HG03175 (cell line): ENCODE measurements around the gene ZCCHC3.
"Not testable (repeated sequence)": the region's sequence is repeated elsewhere in the genome, so short reads cannot be mapped to it uniquely, and the experiment has no call there.

Experiments used
- ATAC-seq: cut with Tn5 transposase; IDR thresholded peaks from one replicate; pipeline ENCODE4 v1.9.1; 2021; ENCODE audit warnings: mild to moderate bottlenecking, moderate library complexity; ENCODE audit not compliant: unreplicated experiment

Gene ZCCHC3

GRCh38 chr20:336040-336439 is 38.7 kb downstream of the ZCCHC3 start:
- ATAC-seq: not testable (repeated sequence)

DNA sequence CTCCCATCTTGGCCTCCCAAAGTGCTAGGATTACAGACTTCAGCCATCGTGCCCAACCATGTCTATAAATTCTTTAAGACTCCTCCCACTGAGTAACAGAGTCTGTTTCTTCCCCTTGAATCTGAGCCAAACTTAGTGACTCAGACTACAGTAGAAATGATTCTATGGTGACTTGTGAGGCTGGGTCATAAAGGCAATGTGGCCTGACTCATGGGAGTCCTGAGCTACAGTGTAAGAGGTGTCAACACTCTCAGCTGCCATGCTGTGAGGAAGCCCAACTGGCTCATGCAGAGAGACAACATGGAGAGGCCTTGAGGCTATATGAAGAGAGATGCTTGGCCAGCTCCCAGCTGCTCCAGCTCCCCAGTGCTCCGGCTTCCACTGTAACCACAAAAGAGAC is 44.3 kb downstream of the ZCCHC3 start:
- ATAC-seq: no peak

DNA sequence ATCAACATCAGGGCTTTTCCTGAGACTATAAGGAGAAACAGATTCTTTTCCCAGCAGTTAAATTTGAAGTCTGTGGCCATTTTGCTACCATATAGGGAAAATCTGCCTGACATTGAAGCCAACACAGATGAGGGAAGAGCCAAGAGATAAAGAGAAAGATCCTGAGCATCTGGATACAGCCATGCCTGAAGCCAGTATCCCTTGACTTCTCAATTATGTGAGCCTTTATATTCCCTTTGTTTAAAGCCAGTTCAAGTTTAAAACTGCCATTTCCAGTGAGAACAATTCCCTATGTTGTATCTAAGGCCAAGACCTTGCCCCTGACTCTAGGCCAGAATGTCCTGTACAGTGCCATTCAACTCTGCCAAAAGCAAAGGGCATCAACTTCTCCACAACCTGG is 45.7 kb downstream of the ZCCHC3 start:
- no peak for ATAC-seq

GRCh38 chr20:346033-346639 is 48.8 kb downstream of the ZCCHC3 start:
- no peak for ATAC-seq

DNA sequence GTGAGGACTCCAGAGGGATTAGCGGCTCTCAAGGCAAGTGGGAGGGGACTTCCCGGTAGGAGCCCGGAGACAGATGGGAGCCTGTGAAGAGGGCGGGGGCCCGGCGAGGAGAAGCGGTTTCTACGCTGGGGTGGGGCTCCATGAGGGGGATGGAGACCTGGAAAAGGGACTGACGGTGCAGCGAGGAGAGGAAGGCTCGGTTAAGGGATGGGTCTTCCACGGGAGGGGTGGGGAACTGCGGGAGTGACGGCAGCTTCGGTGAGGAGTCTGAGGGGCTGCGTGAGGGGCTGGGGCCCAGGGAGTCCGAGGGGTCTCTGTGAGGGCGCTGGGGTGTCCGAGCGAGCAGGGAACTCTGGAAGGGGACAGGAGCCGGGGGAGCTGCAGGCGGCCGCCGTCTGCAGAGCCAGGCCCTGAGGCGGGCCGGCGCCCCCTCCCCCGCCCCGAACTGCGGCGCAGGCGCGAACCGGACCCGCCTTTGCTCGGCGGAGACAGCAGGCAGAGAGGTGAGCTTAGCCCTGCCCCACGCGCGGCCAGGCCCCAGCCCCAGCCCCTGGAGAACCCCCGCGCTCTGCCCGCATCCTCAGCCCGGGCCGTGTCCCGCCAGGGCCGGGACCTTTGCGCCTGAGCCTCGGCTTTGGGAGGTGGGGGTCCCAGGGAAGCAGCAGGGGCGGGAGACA is 49.4 kb downstream of the ZCCHC3 start, which contains the start of gene NRSN2:
Gene NRSN2 (plus strand): TSS at position 472 of the 677 bp plus-strand sequence. CDS start 2,533 bp downstream, outside the sequence.
- ATAC-seq: peak; percentile 53

GRCh38 chr20:347317-347639 is 49.9 kb downstream of the ZCCHC3 start:
- no peak for ATAC-seq

DNA sequence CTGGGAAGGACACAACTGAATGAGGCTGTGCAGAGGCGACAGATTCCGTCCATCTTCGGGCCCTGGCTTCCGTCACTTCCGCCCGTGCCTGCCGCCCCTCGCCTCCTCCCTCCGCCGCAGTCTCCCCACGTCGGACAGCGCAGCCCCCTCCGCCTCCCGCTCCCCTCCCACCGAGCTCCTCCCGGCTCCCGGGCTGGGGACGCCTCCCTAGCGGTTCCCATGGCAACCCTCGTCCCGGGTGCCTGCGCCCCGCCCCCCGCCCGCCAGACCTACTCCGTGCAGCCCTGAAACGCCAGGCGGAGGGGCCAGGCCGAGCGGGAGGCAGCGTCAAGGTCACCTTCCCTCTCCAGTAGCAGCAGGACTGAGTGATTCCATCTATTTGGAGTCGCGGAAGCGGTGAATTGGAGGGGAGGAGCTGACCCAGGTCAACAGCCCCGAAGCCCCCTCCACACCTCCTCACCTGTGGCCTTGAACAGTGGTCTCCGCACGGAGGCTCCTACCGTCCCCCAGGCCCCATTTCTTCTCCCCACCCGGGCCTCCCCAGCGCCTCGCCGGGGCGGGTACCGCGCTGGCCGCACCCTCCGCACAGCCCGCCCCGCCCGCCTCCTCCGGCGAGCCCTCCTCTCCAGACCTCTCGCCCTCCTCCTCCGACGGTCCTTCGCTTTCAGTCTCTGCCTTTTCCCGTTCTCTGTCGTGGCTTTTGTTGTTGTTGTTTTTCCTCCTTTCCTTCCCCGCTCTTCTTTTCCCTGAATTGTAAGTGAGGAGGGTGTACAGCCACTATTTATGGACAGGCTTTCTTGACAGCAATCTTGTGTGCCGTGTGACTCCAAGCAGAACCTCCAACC is 50.5 kb downstream of the ZCCHC3 start:
- peak; percentile 80 for ATAC-seq

- ATAC-seq: no peak
Measured at GRCh38 chr20:348972-349841, 51.8 kb downstream of the ZCCHC3 start.
